Type B pancreatic cell (in vitro differentiated cells): ENCODE results near the gene ARMC2. TPM values are rescaled to one million over a fixed set of nuclear protein-coding genes. Genes with fewer than 3 reads are reported as not detected.

ENCODE experiments used
- DNase-seq: peaks from one replicate; pipeline ENCODE4 v3.0.0; 2021; ENCODE audit warnings: mixed read lengths; ENCODE audit not compliant: unreplicated experiment; ENCODE audit errors: extremely low spot score
- H3K27ac Mint-ChIP-seq: 2 replicates; pipeline ENCODE4 v1.8.0; 2021; ENCODE audit warnings: mild to moderate bottlenecking, mixed read lengths
- H3K27me3 Mint-ChIP-seq: 2 replicates; pipeline ENCODE4 v1.8.0; 2021; ENCODE audit warnings: mixed read lengths
- H3K36me3 Mint-ChIP-seq: 2 replicates; pipeline ENCODE4 v1.8.0; 2021; ENCODE audit warnings: mixed read lengths
- H3K4me1 Mint-ChIP-seq: one replicate; pipeline ENCODE4 v1.8.0; 2021; ENCODE audit warnings: mixed read lengths; ENCODE audit not compliant: unreplicated experiment
- H3K4me3 Mint-ChIP-seq: 2 replicates; pipeline ENCODE4 v1.8.0; 2021; ENCODE audit warnings: mild to moderate bottlenecking, mixed read lengths
- H3K9me3 Mint-ChIP-seq: 2 replicates; pipeline ENCODE4 v1.8.0; 2021; ENCODE audit warnings: mixed read lengths
- total RNA-seq: library from RNA; stranded (reverse); gene quantifications from 2 replicates; pipeline ENCODE4 v1.2.1, GENCODE V29; 2021; ENCODE audit warnings: low replicate concordance
- TF ChIP-seq, protein P1 (sequence below): fragments of 200-600 bp; sonication (generic); conservative IDR thresholded peaks from 2 replicates; pipeline ENCODE4 v1.5.0; 2021; ENCODE audit warnings: antibody characterized with exemption, mild to moderate bottlenecking

ARMC2 gene
- total RNA-seq, 1 donor from 2014 or later, result 15.5 TPM

DNA sequence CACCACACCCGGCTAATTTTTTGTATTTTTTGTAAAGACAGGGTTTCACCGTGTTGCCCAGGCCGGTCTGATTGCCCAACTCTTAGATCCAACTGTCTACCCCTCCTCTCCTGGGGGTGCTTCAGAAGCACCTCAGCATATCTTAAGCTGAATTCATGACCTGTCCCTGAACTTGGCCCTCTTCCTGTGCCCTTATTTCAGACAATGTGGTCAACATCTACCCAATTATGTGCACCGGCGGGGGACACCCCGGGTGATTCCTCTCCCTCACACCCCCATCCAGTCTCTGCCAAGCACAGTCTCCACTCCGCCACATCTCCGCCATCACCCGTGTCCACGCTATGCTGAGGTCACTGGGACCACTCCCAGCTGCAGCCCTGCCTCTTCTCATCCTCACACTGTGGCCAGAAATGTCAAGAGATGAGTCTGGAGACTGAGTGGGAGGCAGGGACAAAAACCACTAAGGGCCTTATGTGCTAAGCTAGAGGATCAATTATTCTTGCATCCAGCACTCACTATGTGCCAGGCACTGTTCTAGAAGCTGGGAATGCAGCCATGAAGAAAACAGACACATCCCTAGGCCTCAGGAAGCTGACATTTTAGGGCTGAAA, 111.9 kb downstream of the ARMC2 start:
- TF ChIP-seq, protein P1, sequence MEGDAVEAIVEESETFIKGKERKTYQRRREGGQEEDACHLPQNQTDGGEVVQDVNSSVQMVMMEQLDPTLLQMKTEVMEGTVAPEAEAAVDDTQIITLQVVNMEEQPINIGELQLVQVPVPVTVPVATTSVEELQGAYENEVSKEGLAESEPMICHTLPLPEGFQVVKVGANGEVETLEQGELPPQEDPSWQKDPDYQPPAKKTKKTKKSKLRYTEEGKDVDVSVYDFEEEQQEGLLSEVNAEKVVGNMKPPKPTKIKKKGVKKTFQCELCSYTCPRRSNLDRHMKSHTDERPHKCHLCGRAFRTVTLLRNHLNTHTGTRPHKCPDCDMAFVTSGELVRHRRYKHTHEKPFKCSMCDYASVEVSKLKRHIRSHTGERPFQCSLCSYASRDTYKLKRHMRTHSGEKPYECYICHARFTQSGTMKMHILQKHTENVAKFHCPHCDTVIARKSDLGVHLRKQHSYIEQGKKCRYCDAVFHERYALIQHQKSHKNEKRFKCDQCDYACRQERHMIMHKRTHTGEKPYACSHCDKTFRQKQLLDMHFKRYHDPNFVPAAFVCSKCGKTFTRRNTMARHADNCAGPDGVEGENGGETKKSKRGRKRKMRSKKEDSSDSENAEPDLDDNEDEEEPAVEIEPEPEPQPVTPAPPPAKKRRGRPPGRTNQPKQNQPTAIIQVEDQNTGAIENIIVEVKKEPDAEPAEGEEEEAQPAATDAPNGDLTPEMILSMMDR, result no peak

GRCh38 chr6:108960601-108961000, 112.4 kb downstream of the ARMC2 start:
- H3K27me3 Mint-ChIP-seq, result no peaks in the 10 kb centered on the region
- TF ChIP-seq, protein P1, result no peak
- H3K4me1 Mint-ChIP-seq, result peaks cover 10% of the 10 kb centered on the region
- no peak for DNase-seq
- H3K27ac Mint-ChIP-seq, result no peak overlapping the region
- no peak overlapping the region for H3K4me3 Mint-ChIP-seq
- peaks cover 3% of the 10 kb centered on the region for H3K36me3 Mint-ChIP-seq
- H3K9me3 Mint-ChIP-seq, result no peaks in the 10 kb centered on the region

More for the DNA sequence above, 111.9 kb downstream of the ARMC2 start:
- no peak overlapping the region for H3K27ac Mint-ChIP-seq
- H3K36me3 Mint-ChIP-seq, result peaks cover 2% of the 10 kb centered on the region
- H3K9me3 Mint-ChIP-seq, result no peaks in the 10 kb centered on the region
- peaks cover 10% of the 10 kb centered on the region for H3K4me1 Mint-ChIP-seq
- no peaks in the 10 kb centered on the region for H3K27me3 Mint-ChIP-seq
- H3K4me3 Mint-ChIP-seq, result no peak overlapping the region
- no peak for DNase-seq

- no peaks in the 10 kb centered on the region for H3K9me3 Mint-ChIP-seq
- TF ChIP-seq, protein P1, result no peak
- peaks cover 11% of the 10 kb centered on the region for H3K4me1 Mint-ChIP-seq
- no peak overlapping the region for H3K27ac Mint-ChIP-seq
- peaks cover 3% of the 10 kb centered on the region for H3K36me3 Mint-ChIP-seq
- no peak overlapping the region for H3K4me3 Mint-ChIP-seq
- DNase-seq, result no peak
- H3K27me3 Mint-ChIP-seq, result no peaks in the 10 kb centered on the region
Measured at GRCh38 chr6:108961077-108961476, 112.9 kb downstream of the ARMC2 start.

GRCh38 chr6:108961985-108962384, 113.8 kb downstream of the ARMC2 start:
- peaks cover 20% of the 10 kb centered on the region for H3K4me1 Mint-ChIP-seq
- H3K36me3 Mint-ChIP-seq, result peaks cover 3% of the 10 kb centered on the region
- no peak for DNase-seq
- TF ChIP-seq, protein P1, result no peak
- no peak overlapping the region for H3K4me3 Mint-ChIP-seq
- H3K27ac Mint-ChIP-seq, result no peak overlapping the region
- H3K9me3 Mint-ChIP-seq, result no peaks in the 10 kb centered on the region
- no peaks in the 10 kb centered on the region for H3K27me3 Mint-ChIP-seq

DNA sequence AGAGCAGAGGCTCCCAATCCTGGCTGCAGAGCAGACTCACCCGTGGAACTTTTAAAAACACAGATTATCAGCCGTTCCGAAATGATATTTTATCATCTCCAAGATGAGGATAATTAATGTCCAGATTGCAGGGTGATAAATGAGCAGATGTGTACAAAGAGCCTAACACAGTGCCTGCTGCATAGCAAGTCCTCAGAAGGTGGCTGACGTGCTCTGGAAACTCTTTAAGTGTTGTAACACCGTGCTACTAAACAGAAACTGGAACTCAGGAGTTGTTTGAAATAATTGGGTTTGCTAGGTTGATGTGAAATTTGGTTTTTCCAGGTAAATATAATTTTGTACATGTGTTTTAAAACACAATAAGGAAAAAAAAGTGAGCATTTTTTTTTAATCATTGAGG, 118.0 kb downstream of the ARMC2 start:
- DNase-seq, result no peak
- no peaks in the 10 kb centered on the region for H3K9me3 Mint-ChIP-seq
- peaks cover 3% of the 10 kb centered on the region for H3K36me3 Mint-ChIP-seq
- H3K27ac Mint-ChIP-seq, result no peak overlapping the region
- H3K4me3 Mint-ChIP-seq, result no peak overlapping the region
- TF ChIP-seq, protein P1, result no peak
- H3K27me3 Mint-ChIP-seq, result no peaks in the 10 kb centered on the region
- H3K4me1 Mint-ChIP-seq, result peaks cover 18% of the 10 kb centered on the region
